Stimulated activated CD4-positive, alpha-beta T cell treated with anti-CD3 and anti-CD28 coated beads, TNF-alpha, amount 100 ng/mL, for 48 hours (primary cell): ENCODE results near the gene GLB1L2.

ENCODE experiments used
- DNase-seq, 3 donors: peaks; one replicate each; pipeline ENCODE4 v3.0.0-alpha.2; 2020; ENCODE audit warnings: low read depth in 3 of 3

Gene GLB1L2

GRCh38 chr11:134369656-134370525 lies 38.1 kb downstream of the GLB1L2 start:
- no peak for DNase-seq

DNA sequence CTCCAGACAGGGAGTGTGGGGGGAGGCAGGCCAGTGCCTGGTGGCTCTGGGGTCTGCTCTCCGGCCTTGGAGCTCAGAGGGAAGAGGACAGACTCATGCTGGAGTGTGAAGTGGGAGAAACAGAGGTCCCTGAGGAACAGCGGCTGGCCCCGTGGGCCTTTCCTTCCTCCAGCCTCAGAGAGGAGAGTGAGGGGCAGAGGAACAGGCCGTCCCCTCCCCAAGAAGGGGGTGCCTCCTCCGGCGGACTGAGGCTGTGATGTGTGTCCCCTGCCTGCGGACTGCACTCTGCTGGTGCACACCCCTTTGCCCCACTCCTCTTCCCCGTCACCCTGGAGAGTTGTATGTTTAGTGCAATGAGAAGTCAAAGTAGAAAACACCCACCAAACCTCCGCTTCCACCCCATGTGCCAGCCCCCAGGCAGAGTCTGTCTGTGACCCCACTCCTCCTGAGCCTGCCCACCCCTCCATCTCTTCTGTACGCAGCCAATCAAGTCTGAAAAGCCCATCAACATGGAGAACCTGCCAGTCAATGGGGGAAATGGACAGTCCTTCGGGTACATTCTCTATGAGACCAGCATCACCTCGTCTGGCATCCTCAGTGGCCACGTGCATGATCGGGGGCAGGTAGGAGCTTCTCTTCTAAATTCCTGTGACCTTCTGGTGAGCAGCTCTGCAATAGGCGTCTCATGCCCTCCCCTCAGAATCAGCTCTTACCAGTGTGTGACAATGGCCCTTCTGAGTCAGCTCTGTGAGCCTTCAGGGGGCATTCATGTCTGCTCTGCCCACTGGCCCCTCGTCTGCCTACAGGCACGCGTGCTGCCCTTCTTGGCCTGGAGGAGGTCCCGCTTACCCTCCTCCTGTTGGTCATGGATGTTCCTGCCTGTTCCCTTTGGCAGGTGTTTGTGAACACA lies 39.0 kb downstream of the GLB1L2 start:
- no peak for DNase-seq

DNA sequence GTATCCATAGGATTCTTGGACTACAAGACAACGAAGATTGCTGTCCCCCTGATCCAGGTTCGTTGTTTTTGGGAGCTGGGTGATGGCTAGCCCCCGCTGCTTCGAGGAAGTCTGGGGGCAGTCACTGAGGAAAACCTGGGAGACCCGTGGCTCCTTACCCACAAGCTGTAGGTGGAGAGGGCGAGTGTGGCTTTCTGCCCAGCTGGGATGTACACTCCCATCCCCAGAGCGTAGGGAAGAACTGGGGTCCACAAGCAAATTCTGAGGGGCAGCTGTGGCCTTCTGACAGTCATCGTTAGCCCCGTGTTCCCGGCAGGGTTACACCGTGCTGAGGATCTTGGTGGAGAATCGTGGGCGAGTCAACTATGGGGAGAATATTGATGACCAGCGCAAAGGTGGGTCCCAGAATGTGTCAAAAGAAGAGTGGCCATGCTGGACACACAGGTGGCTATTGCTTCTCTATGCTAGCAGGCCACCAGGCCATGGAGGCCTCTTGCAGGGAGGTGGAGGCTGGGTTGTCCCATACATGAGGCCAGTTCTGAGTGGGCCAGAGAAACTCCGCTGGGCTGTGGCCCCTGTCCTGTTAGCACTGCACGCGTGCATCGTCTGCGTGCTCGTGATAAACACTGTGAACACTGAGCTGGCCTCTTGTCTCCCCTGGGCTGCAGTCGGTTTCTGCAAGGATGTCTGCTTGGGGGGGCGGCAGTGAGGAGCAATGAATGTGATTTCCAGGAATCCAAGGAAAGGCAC lies 39.8 kb downstream of the GLB1L2 start:
- no peak for DNase-seq

DNA sequence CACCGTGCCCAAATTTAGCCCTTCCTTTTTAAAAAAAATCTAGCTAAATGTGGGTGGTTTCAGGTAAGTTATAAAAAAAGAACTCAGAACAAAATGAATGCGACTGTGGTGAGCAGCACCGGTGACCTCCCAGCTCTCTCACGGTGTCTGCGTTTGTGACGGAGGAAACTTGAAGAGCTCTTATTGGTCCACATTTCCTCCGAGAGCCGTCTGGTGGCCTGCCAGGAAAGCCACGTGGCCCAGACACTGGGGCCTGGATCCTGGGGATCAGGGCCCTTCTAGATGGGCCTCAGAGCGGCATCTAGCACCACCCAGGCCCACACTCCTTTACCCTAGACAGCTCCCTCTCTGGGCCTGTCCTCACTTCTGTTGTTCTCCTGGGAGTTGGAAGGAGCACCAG lies 40.7 kb downstream of the GLB1L2 start:
- DNase-seq = no peak

DNA sequence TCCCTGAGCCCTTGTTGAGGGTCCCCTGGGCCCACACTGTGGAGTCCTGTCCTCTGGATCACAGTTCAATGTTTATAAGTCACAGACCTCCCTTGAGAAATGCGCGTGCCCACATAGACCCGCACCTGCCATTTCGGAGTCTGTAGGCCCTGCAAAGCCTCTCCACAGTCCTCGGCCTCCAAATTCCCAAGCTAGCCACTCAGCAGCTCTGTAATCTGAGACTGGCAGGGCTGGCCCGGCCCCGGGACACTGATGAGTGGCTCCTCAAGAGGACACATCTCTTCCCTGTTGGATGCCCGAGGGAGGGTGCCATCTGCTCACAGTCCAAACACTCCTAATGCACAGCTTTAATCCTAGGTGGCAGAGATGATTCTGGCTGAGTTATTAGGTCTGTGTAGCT lies 41.2 kb downstream of the GLB1L2 start:
- DNase-seq = no peak

DNA sequence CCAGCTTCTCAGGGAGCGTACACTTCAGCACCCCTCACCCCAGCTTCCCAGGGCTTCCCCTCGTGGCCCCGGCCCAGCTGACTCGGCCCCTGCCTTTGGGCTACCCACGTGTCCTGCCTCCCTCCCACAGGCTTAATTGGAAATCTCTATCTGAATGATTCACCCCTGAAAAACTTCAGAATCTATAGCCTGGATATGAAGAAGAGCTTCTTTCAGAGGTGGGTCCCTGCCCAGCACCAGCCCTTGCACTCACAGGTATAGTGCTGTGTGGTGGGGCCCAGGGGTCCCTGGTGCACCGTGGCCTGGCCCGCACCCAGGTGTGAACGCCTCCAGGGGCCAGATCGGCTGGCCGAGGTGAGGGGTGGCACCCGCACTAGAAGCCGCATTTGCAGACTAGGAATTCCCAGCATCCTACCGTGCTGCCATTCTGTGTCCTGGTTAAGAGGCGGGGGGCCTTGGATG lies 41.8 kb downstream of the GLB1L2 start:
- no peak for DNase-seq

GRCh38 chr11:134374171-134374570 lies 42.4 kb downstream of the GLB1L2 start:
- DNase-seq = no peak

DNA sequence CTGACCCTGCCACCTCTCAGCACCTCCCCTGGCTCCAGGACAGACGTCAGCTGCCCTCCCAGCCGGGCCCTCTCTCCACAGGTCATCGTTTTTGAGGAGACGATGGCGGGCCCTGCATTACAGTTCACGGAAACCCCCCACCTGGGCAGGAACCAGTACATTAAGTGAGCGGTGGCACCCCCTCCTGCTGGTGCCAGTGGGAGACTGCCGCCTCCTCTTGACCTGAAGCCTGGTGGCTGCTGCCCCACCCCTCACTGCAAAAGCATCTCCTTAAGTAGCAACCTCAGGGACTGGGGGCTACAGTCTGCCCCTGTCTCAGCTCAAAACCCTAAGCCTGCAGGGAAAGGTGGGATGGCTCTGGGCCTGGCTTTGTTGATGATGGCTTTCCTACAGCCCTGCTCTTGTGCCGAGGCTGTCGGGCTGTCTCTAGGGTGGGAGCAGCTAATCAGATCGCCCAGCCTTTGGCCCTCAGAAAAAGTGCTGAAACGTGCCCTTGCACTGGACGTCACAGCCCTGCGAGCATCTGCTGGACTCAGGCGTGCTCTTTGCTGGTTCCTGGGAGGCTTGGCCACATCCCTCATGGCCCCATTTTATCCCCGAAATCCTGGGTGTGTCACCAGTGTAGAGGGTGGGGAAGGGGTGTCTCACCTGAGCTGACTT lies 43.2 kb downstream of the GLB1L2 start:
- no peak for DNase-seq

GRCh38 chr11:134376150-134376921 lies 44.5 kb downstream of the GLB1L2 start:
- DNase-seq = no peak

- DNase-seq = no peak
Observed at GRCh38 chr11:134377876-134378275, 46.1 kb downstream of the GLB1L2 start.

GRCh38 chr11:134379241-134379640 lies 47.5 kb downstream of the GLB1L2 start:
- DNase-seq = no peak

DNA sequence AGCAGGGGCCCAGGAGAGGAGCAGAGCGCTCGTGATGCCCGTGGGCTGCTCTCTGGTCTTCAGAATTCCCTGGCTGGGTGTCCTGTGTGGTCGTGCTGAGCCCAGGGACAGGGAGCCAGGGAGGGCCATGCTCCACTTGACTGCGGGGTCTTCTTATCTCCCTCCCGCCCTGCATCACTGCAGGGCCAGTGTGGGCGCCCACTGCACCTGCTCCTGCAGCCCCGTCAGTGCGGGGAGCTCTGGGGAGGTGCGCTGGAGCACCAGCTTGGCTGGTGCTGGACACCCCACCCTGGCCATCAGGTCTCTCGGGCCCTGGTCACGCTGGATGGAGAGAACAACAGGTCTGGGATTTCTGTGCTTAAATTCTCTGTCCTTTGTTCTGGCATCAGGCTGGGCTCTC lies 48.4 kb downstream of the GLB1L2 start:
- DNase-seq = no peak

DNA sequence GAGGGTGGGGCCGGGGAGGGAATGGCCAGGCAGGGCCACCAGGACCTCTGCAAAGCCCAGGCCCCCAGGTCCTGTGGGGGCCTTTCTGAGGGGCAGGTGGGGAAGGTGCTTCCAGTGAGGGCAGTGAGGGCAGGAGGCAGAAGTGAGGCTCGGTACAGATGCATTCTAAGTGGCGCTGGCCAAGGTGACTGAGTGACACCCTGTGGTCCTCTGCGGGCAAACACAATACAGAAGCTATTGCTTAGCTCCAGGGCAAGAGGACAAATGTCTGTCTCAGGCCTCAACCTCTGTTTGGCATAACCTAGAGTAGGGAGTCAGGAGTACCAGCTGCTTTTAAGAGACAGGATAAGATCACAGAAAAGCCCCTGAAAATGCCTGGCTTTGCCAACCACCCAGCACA lies 49.0 kb downstream of the GLB1L2 start:
- DNase-seq = no peak

DNA sequence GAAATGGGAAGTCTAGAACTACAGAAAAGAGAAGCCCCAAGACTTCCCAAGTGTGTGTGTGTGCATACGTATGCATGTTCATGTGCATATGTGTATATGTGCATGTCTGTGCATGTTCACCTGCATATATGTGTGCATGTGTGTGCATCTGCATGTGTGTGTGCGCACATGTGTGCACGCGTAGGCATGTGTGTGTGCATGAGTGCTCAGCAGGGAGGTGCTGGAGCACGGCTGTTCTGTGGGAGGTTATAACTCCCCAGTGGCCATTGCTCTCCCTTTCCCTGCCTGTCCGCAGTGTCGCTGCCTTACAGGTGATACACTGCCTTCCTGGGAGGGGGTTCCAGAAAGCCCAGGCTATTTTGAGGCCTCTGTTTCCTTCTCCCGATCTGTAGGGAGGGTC lies 50.5 kb downstream of the GLB1L2 start:
- DNase-seq = no peak

GRCh38 chr11:134382830-134383229 lies 51.0 kb downstream of the GLB1L2 start:
- DNase-seq = no peak

DNA sequence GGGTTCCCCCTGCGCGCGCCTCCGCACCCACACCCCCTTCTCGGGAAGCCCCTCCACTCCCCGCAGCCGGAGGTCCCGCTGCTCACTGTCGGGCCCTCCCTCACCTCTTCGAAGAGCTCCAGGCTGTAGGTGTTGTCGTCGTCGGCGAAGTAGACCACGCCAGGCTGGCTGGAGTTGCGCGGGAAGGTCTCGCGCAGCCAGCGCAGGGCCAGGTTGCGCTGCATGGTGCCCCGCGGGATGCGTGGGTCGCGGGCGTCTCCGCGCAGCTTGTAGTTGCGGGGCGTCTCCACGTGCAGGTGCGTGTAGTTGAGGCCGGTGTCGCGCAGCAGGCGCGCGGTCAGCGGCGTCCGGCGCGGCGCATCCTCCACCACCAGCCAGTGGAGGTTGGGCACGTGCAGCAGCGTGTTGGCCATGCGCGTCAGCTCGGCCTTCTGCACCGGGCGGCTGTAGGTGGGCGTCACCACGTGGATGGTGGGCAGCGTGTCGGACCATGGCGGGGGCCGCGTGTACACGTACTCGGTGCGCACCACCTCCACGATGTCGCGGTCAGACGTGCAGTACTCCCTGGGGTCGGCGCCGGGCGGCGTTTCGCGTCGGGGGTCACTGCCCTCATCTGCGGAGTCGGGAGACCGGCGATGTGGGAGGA lies 51.9 kb downstream of the GLB1L2 start:
- no peak for DNase-seq

DNA sequence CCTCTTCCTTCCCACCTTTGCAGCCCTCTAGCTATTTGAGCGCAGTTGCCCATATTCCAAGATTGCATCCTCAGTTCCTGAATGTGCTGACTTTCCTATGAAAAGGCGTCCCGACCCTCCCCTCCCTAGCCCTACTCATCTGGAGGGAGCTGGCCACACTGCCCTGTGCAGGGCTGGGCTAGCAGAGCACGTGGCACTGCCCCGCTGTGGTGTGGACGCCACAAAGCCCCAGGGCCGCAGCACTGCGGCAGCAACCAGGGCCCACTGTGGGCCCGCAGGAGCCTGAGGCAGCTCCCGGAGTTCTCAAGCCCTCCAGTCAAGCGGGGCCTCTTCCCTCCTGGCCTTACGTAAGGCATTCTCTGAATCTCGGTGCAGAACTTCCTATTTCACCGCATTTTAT lies 52.6 kb downstream of the GLB1L2 start:
- DNase-seq = no peak

DNA sequence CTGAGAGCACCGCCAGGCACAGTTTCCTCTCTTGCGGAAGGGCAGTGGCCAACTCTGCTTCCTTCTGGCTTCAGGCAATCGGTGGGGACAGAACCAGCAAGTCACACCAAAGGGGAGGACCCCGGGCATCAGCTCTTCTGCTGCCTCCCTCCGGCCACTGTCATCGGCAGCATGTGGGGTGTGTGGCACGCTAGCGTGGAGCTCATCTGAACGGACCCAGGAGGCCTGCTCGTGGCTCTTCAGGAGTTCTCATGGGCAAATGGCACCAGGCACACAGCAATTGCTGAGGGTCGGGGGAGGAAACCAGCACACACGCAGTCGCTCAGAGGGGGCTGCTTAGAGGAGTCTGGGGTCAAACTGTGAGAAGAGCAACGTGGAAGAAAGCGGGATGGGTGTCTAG lies 53.4 kb downstream of the GLB1L2 start:
- DNase-seq = no peak

GRCh38 chr11:134385774-134386565 lies 54.2 kb downstream of the GLB1L2 start:
- no peak for DNase-seq
